ENCODE data around the gene RAD52. TPM values are rescaled to one million over a fixed set of nuclear protein-coding genes. Genes with fewer than 3 reads are reported as not detected.

RAD52 gene
- total RNA-seq, 1 donor from 2014 or later: 20.3 TPM

DNA sequence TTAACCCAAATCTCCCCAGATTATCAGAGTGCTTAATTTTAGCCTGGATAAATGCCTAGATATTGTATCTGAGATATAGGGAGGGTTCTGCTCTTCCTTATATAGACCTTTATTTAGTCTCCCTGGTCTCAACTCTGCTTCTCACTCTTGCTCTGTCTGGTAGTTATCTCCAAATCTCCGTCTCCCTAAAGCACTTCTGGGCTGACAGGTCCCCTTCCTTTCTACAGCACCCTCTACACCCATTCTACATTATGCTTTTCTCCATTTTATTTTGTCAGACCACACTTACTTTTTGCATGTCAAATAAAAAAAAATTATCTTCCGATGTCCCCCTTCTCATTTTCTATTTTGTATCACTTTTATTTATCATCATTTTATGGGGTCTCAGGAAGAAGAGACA is 39.6 kb upstream of the RAD52 start:
- H3K27me3 Mint-ChIP-seq (ENCODE audit: unreplicated experiment): peaks cover 9% of the 10 kb centered on the region
- peak overlapping the region; percentile 54 for H3K4me3 Mint-ChIP-seq (ENCODE audit: unreplicated experiment)
- peaks cover 11% of the 10 kb centered on the region for H3K36me3 Mint-ChIP-seq (ENCODE audit: low read depth, unreplicated experiment)
- H3K27ac Mint-ChIP-seq (ENCODE audit: unreplicated experiment): peak overlapping the region; percentile 55
- DNase-seq (ENCODE audit: low spot score): no peak
- peaks cover 31% of the 10 kb centered on the region for H3K4me1 Mint-ChIP-seq (ENCODE audit: unreplicated experiment)
- TF ChIP-seq, protein P1, sequence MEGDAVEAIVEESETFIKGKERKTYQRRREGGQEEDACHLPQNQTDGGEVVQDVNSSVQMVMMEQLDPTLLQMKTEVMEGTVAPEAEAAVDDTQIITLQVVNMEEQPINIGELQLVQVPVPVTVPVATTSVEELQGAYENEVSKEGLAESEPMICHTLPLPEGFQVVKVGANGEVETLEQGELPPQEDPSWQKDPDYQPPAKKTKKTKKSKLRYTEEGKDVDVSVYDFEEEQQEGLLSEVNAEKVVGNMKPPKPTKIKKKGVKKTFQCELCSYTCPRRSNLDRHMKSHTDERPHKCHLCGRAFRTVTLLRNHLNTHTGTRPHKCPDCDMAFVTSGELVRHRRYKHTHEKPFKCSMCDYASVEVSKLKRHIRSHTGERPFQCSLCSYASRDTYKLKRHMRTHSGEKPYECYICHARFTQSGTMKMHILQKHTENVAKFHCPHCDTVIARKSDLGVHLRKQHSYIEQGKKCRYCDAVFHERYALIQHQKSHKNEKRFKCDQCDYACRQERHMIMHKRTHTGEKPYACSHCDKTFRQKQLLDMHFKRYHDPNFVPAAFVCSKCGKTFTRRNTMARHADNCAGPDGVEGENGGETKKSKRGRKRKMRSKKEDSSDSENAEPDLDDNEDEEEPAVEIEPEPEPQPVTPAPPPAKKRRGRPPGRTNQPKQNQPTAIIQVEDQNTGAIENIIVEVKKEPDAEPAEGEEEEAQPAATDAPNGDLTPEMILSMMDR (IDR thresholded peaks at IDR 0.05; ENCODE audit: unreplicated experiment): no peak
- no peaks in the 10 kb centered on the region for H3K9me3 Mint-ChIP-seq (ENCODE audit: unreplicated experiment)

- TF ChIP-seq, protein P1 (IDR thresholded peaks at IDR 0.05; ENCODE audit: unreplicated experiment): no peak
- peaks cover 31% of the 10 kb centered on the region for H3K4me1 Mint-ChIP-seq (ENCODE audit: unreplicated experiment)
- no peak overlapping the region for H3K27ac Mint-ChIP-seq (ENCODE audit: unreplicated experiment)
- no peak for DNase-seq (ENCODE audit: low spot score)
- H3K27me3 Mint-ChIP-seq (ENCODE audit: unreplicated experiment): peaks cover 11% of the 10 kb centered on the region
- peaks cover 11% of the 10 kb centered on the region for H3K36me3 Mint-ChIP-seq (ENCODE audit: low read depth, unreplicated experiment)
- H3K4me3 Mint-ChIP-seq (ENCODE audit: unreplicated experiment): peak overlapping the region; percentile 52
- no peaks in the 10 kb centered on the region for H3K9me3 Mint-ChIP-seq (ENCODE audit: unreplicated experiment)
These were observed 39.2 kb upstream of the RAD52 start for GRCh38 chr12:988646-989045.

GRCh38 chr12:981961-982360 is 32.5 kb upstream of the RAD52 start:
- H3K9me3 Mint-ChIP-seq (ENCODE audit: unreplicated experiment): no peaks in the 10 kb centered on the region

DNA sequence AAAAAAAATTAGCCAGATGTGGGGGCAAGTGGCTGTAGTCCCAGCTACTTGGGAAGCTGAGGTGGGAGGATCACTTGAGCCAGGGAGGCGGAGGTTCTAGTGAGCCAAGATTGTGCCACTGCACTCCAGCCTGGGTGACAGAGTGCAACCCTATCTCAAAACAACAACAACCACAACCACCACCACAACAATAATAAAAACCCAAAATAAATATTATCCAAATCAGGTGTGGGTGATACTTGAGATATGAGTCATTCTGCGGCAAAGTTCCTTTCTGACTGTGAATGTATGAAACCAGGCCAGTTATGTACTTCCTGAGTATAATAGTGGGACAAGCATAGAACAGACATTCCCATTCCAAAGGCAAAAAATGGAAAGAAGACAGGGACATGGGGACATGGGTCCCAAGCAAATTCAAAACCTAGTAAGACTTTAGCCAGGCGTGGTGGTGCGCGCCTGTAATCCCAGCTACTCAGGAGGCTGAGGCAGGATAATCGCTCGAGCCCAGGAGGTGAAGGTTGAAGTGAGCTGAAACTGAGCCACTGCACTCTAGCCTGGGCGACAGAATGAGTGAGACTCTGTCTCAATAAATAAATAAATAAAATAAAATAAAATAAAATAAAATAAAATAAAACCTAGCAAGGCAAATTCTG is 31.8 kb upstream of the RAD52 start:
- DNase-seq (ENCODE audit: low spot score): no peak
- TF ChIP-seq, protein P1 (IDR thresholded peaks at IDR 0.05; ENCODE audit: unreplicated experiment): no peak

More at GRCh38 chr12:981961-982360, 32.5 kb upstream of the RAD52 start:
- H3K27ac Mint-ChIP-seq (ENCODE audit: unreplicated experiment): no peak overlapping the region
- no peaks in the 10 kb centered on the region for H3K4me1 Mint-ChIP-seq (ENCODE audit: unreplicated experiment)
- no peak for DNase-seq (ENCODE audit: low spot score)
- TF ChIP-seq, protein P1 (IDR thresholded peaks at IDR 0.05; ENCODE audit: unreplicated experiment): no peak
- H3K27me3 Mint-ChIP-seq (ENCODE audit: unreplicated experiment): peaks cover 3% of the 10 kb centered on the region
- no peaks in the 10 kb centered on the region for H3K36me3 Mint-ChIP-seq (ENCODE audit: low read depth, unreplicated experiment)
- H3K4me3 Mint-ChIP-seq (ENCODE audit: unreplicated experiment): no peak overlapping the region

GRCh38 chr12:979349-979748 is 29.9 kb upstream of the RAD52 start:
- no peak for DNase-seq (ENCODE audit: low spot score)
- Mint-ChIP-seq H3K27ac (ENCODE audit: unreplicated experiment) (no peak overlapping the region), H3K4me1 (ENCODE audit: unreplicated experiment) (no peaks in the 10 kb centered on the region), H3K4me3 (ENCODE audit: unreplicated experiment) (no peak overlapping the region), H3K9me3 (ENCODE audit: unreplicated experiment) (no peaks in the 10 kb centered on the region), H3K36me3 (ENCODE audit: low read depth, unreplicated experiment) (no peaks in the 10 kb centered on the region), H3K27me3 (ENCODE audit: unreplicated experiment) (peaks cover 3% of the 10 kb centered on the region)
- TF ChIP-seq, protein P1 (IDR thresholded peaks at IDR 0.05; ENCODE audit: unreplicated experiment): no peak

More for the DNA sequence above, 31.8 kb upstream of the RAD52 start:
- Mint-ChIP-seq H3K4me3 (ENCODE audit: unreplicated experiment) (no peak overlapping the region), H3K27ac (ENCODE audit: unreplicated experiment) (no peak overlapping the region), H3K9me3 (ENCODE audit: unreplicated experiment) (no peaks in the 10 kb centered on the region), H3K4me1 (ENCODE audit: unreplicated experiment) (no peaks in the 10 kb centered on the region), H3K36me3 (ENCODE audit: low read depth, unreplicated experiment) (no peaks in the 10 kb centered on the region), H3K27me3 (ENCODE audit: unreplicated experiment) (peaks cover 3% of the 10 kb centered on the region)

Measured in endothelial cell (in vitro differentiated cells).